HG02943 (cell line): ENCODE results near the gene CLRN3.
A peak's percentile ranks its signal among the peaks of the same experiment; 100 is the strongest.

Experiments used
- ATAC-seq: cut with Tn5 transposase; IDR thresholded peaks from one replicate; pipeline ENCODE4 v1.9.1; 2021; ENCODE audit warnings: mild to moderate bottlenecking, low read depth, moderate library complexity; ENCODE audit not compliant: unreplicated experiment

Gene CLRN3

GRCh38 chr10:127919418-127920271 lies 26.9 kb upstream of the CLRN3 start:
- ATAC-seq: no peak

- ATAC-seq: no peak
These were observed 25.8 kb upstream of the CLRN3 start for GRCh38 chr10:127918572-127918971.

- no peak for ATAC-seq
These were observed 24.1 kb upstream of the CLRN3 start for GRCh38 chr10:127916826-127917225.

- ATAC-seq: no peak
These were observed 22.6 kb upstream of the CLRN3 start for GRCh38 chr10:127915324-127915723.

GRCh38 chr10:127913368-127913759 lies 20.6 kb upstream of the CLRN3 start:
- ATAC-seq: no peak

- ATAC-seq: no peak
These were observed 20.0 kb upstream of the CLRN3 start for GRCh38 chr10:127912607-127913367.

GRCh38 chr10:127911867-127912257 lies 19.1 kb upstream of the CLRN3 start:
- no peak for ATAC-seq

GRCh38 chr10:127911218-127911866 lies 18.6 kb upstream of the CLRN3 start:
- no peak for ATAC-seq

GRCh38 chr10:127910464-127910770 lies 17.7 kb upstream of the CLRN3 start:
- no peak for ATAC-seq

GRCh38 chr10:127909716-127910463 lies 17.1 kb upstream of the CLRN3 start:
- no peak for ATAC-seq

GRCh38 chr10:127908959-127909267 lies 16.2 kb upstream of the CLRN3 start:
- ATAC-seq: no peak

GRCh38 chr10:127908106-127908958 lies 15.6 kb upstream of the CLRN3 start:
- ATAC-seq: no peak

- ATAC-seq: no peak
These were observed 14.8 kb upstream of the CLRN3 start for GRCh38 chr10:127907411-127908105.

GRCh38 chr10:127906548-127907377 lies 14.0 kb upstream of the CLRN3 start, which contains the start of gene PTPRE:
Gene PTPRE (plus strand): TSS chr10:127907103. CDS start chr10:128040882, 133,779 bp downstream.
- peak; percentile 69 for ATAC-seq

- ATAC-seq: no peak
These were observed 13.1 kb upstream of the CLRN3 start for GRCh38 chr10:127905848-127906261.

- no peak for ATAC-seq
These were observed 12.5 kb upstream of the CLRN3 start for GRCh38 chr10:127905001-127905847.

GRCh38 chr10:127904311-127905000 lies 11.7 kb upstream of the CLRN3 start:
- ATAC-seq: no peak
